Upper lobe of right lung (tissue), 1 donor: ENCODE measurements around the gene CYP1A2. TPM values are rescaled to one million over a fixed set of nuclear protein-coding genes. Genes with fewer than 3 reads are reported as not detected.

Experiments
- ATAC-seq: fragments of 200-7000 bp; cut with Tn5 transposase; one replicate; pipeline ENCODE4 v1.9.1; 2020; ENCODE audit warnings: mild to moderate bottlenecking, moderate library complexity
- DNase-seq: peaks from one replicate; pipeline ENCODE4 v3.0.0-alpha.2; 2020
- H3K27ac ChIP-seq: fragments of 200-600 bp; one replicate; pipeline ENCODE4 v1.8.0; 2022
- H3K27me3 ChIP-seq: fragments of 200-600 bp; one replicate; pipeline ENCODE4 v1.8.0; 2022; ENCODE audit warnings: mild to moderate bottlenecking
- H3K36me3 ChIP-seq: fragments of 200-600 bp; one replicate; pipeline ENCODE4 v1.8.0; 2022
- H3K4me1 ChIP-seq: fragments of 200-600 bp; one replicate; pipeline ENCODE4 v1.8.0; 2022
- H3K4me3 ChIP-seq: fragments of 200-600 bp; one replicate; pipeline ENCODE4 v1.8.0; 2022; ENCODE audit warnings: mild to moderate bottlenecking
- H3K9me3 ChIP-seq: fragments of 200-600 bp; one replicate; pipeline ENCODE4 v1.8.0; 2022
- intact Hi-C: fragments of 100-400 bp; cut with DNase I; formaldehyde crosslinking; loops from one replicate; pipeline ENCODE4 v1.11.0; 2022
- total RNA-seq: library from RNA; stranded (reverse); fragmentation: NEBNext Ultra II Directional; extraction: Animal tissue kit (Norgen Biotek cat#: 25700); gene quantifications from one replicate; pipeline ENCODE4 v1.2.1, GENCODE V29; 2021
- TF ChIP-seq, protein P1 (sequence below): fragments of 200-600 bp; IDR thresholded peaks from one replicate; pipeline ENCODE4 v1.8.0; 2022; ENCODE audit warnings: antibody characterized with exemption
- donor health status: DM: no; HTN: yes; CAD: no; lungs with severe emphysema.

CYP1A2 gene
- total RNA-seq, 1 donor from 2014 or later: 0.32 TPM

DNA sequence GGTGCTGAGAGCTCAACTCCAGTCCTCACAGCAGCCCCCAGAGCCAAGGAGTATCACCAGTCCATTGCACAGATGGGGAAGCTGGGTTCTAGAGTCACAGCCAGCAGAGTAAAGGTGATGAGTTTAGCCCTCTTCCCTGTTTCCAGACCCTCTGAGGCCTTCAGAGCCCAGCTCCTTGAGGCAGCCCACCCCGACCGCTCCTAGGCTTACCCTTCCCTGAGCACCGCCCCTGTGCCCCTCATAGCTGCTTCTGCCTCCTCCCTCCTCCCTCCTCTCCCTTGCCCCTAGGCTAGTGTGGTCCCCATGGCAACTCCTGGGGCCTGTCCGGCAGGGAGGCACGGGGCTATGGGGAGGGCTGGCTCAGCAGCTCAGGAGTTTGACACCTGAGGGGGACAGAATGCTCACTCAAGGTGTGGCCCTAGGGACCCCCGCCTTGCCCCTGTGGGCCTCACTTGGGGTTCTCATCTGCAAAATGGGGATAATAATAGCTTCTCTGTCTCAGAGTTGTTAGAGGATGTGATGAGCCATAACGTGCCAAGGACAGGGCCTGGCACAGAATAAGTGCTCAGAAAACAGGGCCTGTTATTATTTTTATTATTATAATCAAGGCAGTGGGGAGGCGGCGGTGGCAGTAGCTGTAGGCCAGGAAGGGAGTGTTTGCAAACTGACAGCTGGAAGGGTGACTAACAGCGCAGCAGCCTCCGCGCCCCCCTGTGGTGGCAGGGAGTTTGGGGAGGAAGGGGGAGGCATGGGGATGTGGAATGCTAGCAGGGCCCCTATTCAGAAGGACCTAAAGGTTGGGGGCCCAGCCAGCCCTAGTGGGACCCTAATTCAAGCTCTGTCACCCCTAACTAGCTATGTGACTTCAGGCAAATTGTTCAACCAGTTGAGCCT, 44.7 kb downstream of the CYP1A2 start:
- DNase-seq (peak; percentile 73), ATAC-seq (peak; percentile 15)
- Histone ChIP-seq H3K4me3 (no peak overlapping the region), H3K4me1 (peaks cover 54% of the 10 kb centered on the region), H3K27me3 (no peaks in the 10 kb centered on the region), H3K9me3 (no peaks in the 10 kb centered on the region), H3K36me3 (peaks cover 3% of the 10 kb centered on the region), H3K27ac (peak overlapping the region; percentile 12)
- intact Hi-C loops: no loop called here
- TF ChIP-seq, protein P1, sequence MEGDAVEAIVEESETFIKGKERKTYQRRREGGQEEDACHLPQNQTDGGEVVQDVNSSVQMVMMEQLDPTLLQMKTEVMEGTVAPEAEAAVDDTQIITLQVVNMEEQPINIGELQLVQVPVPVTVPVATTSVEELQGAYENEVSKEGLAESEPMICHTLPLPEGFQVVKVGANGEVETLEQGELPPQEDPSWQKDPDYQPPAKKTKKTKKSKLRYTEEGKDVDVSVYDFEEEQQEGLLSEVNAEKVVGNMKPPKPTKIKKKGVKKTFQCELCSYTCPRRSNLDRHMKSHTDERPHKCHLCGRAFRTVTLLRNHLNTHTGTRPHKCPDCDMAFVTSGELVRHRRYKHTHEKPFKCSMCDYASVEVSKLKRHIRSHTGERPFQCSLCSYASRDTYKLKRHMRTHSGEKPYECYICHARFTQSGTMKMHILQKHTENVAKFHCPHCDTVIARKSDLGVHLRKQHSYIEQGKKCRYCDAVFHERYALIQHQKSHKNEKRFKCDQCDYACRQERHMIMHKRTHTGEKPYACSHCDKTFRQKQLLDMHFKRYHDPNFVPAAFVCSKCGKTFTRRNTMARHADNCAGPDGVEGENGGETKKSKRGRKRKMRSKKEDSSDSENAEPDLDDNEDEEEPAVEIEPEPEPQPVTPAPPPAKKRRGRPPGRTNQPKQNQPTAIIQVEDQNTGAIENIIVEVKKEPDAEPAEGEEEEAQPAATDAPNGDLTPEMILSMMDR: peak; percentile 31

DNA sequence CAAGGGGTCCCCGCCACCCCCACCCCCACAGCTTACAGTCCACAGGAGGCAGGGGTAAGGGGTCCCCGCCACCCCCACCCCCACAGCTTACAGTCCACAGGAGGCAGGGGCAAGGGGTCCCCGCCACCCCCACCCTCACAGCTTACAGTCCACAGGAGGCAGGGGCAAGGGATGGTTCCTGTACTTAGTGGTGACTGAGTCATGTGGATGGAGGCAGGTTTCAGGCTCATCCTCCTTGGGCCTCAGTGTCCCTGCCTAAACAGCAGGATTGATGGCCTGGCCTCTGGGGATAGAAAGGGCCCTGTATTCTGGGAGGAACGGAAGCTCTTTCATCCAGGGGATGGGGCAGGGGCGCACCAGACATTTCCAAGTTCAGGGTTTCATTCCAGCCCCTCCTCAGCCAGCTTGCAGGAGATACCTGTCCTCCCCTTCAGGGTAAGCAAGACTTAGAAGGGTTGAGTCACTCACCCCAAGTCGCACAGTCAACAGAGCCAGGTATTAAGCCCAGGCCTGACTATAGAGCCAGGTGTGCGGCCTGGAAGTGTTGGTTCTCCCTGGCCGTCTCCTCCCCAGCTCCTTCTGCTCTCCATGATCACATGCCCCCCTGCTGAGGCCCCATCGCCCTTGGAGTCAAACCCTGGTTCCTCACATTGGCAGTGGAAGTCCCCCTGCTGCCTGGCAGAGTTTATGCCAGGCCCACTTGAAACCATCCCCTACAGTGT, 45.8 kb downstream of the CYP1A2 start:
- H3K9me3 ChIP-seq: no peaks in the 10 kb centered on the region
- H3K36me3 ChIP-seq: peaks cover 11% of the 10 kb centered on the region
- no peaks in the 10 kb centered on the region for H3K27me3 ChIP-seq
- DNase-seq: no peak
- intact Hi-C loops: no loop called here
- peaks cover 44% of the 10 kb centered on the region for H3K4me1 ChIP-seq
- no peak overlapping the region for H3K4me3 ChIP-seq
- TF ChIP-seq, protein P1: no peak
- ATAC-seq: no peak
- no peak overlapping the region for H3K27ac ChIP-seq

DNA sequence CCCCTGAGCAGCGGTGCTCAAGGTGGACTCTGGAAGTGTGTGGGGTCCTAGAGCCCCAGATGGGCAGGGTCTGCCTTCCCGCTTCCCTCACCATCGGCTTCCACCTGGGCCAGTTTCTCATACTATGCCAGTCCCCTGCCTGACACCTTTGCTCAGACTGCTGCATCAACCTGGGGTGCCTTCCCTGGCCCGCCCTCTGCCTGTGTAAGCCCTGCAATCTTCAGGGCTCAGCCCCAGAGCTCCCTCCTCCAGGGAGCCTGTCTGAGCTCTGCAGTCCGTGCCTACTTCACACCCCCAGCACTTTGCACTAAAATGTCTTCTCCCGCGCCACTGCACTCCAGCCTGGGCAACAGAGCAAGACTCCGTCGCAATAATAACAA, 46.3 kb downstream of the CYP1A2 start:
- Histone ChIP-seq H3K27me3 (no peaks in the 10 kb centered on the region), H3K9me3 (no peaks in the 10 kb centered on the region), H3K27ac (no peak overlapping the region), H3K4me1 (peaks cover 44% of the 10 kb centered on the region), H3K4me3 (no peak overlapping the region), H3K36me3 (peaks cover 16% of the 10 kb centered on the region)
- no peak for ATAC-seq
- TF ChIP-seq, protein P1: no peak
- no peak for DNase-seq
- intact Hi-C loops: no loop called here

DNA sequence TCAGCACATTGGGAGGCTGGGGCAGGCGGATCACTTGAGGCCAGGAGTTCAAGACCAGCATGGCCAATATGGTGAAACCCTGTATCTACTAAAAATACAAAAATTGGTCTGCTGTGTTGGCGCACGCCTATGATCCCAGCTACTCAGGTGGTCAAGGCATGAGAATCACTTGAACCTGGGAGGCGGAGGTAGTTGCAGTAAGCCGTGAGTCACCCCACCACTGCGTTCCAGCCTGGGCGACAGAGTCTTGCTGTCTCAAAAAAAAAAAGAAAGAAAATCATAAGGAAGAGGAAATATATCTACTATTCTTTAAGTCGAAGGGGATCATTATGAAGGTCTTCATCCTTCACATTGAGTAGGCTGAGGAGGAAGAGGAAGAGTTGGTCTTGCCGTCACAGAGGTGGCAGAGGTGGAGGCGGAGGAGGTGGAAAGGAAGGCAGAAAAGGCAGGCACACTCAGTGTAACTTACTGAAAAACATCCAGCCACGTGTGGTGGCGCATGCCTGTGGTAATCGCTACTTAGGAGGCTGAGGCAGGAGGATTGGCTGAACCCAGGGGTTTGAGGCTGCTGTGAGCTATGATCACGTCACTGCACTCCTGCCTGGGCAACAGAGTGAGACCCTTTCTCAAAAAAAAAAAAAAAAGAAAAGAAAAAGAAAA, 47.5 kb downstream of the CYP1A2 start:
- TF ChIP-seq, protein P1: no peak
- H3K4me3 ChIP-seq: no peak overlapping the region
- DNase-seq: no peak
- peaks cover 27% of the 10 kb centered on the region for H3K36me3 ChIP-seq
- H3K9me3 ChIP-seq: no peaks in the 10 kb centered on the region
- H3K4me1 ChIP-seq: peaks cover 36% of the 10 kb centered on the region
- no peaks in the 10 kb centered on the region for H3K27me3 ChIP-seq
- no peak for ATAC-seq
- H3K27ac ChIP-seq: no peak overlapping the region
- intact Hi-C loops: no loop called here

DNA sequence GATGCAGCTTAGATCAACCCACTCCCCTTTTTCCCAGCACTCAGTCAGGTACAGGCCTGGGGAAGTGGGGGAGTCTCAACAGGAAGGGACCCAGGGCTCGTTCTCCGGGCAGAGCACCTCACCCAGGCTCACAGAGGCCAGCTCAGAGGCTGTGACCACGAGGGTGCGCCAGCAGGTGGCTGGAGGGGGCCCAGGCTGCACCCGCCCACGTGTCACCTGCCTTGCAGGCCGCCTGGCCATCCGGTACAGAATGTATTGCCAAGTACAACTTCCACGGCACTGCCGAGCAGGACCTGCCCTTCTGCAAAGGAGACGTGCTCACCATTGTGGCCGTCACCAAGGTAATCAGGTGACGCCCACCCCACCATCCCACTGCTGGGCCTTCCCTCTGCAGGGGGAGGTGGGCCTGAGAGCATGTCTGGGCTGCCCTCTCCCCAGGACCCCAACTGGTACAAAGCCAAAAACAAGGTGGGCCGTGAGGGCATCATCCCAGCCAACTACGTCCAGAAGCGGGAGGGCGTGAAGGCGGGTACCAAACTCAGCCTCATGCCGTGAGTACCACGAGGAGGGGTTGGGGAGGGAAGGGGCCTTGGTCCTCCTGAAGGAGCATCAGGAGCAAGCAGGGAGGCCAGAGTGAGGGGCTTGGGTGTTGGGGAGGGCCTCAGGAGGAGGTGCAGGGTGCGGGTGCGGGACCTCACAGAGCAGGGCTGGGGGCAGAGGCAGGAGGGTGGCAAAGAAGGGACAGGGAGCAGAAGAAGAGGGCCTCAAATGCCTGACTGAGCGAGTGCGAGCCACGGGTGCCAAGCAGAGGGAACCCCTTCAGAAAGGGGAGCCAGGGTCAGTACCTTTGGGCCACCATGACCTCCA, 50.0 kb downstream of the CYP1A2 start:
- DNase-seq (no peak), ATAC-seq (no peak)
- no peak overlapping the region for H3K4me3 ChIP-seq
- H3K36me3 ChIP-seq: peaks cover 51% of the 10 kb centered on the region
- H3K9me3 ChIP-seq: no peaks in the 10 kb centered on the region
- H3K27ac ChIP-seq: no peak overlapping the region
- intact Hi-C loops: no loop called here
- TF ChIP-seq, protein P1: no peak
- no peaks in the 10 kb centered on the region for H3K27me3 ChIP-seq
- peaks cover 11% of the 10 kb centered on the region for H3K4me1 ChIP-seq
